Globus pallidus (tissue), 1 donor: ENCODE measurements around the gene C9orf78.

Experiments used
- DNase-seq: peaks from one replicate; pipeline ENCODE4 v3.0.0-alpha.2; 2015; ENCODE audit warnings: low spot score

C9orf78 gene

DNA sequence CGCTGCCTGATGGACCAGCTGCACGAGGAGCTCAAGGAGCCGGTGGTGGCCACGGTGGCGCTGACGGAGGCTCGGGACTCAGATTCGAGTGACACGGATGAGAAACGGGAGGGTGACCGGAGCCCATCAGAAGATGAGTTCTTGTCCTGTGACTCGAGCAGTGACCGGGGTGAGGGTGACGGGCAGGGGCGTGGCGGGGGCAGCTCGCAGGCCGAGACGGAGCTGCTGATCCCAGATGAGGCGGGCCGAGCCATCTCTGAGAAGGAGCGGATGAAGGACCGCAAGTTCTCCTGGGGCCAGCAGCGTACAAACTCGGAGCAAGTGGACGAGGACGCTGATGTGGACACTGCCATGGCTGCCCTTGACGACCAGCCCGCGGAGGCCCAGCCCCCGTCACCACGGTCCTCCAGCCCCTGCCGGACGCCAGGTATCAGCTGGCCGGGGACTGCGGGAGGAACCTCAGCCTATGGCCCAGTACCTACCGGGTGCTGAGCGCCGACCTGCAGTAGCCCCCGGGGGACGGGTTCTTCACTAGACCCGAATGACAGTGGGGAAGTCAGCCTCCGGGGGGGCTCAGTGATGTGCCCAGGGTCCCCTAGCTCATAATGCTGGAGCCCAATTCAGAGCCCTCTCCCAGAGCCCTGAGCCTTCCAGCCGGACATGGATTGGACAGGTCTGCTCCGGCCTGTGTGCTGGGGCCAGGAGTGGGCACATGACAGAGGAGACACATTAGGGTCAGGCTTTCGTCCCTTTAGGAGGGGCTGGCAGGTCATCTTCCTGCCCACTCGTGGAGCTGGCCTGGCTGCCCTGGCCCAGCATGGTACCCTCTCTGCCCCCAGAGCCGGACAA is 33.2 kb upstream of the C9orf78 start:
- DNase-seq: no peak

DNA sequence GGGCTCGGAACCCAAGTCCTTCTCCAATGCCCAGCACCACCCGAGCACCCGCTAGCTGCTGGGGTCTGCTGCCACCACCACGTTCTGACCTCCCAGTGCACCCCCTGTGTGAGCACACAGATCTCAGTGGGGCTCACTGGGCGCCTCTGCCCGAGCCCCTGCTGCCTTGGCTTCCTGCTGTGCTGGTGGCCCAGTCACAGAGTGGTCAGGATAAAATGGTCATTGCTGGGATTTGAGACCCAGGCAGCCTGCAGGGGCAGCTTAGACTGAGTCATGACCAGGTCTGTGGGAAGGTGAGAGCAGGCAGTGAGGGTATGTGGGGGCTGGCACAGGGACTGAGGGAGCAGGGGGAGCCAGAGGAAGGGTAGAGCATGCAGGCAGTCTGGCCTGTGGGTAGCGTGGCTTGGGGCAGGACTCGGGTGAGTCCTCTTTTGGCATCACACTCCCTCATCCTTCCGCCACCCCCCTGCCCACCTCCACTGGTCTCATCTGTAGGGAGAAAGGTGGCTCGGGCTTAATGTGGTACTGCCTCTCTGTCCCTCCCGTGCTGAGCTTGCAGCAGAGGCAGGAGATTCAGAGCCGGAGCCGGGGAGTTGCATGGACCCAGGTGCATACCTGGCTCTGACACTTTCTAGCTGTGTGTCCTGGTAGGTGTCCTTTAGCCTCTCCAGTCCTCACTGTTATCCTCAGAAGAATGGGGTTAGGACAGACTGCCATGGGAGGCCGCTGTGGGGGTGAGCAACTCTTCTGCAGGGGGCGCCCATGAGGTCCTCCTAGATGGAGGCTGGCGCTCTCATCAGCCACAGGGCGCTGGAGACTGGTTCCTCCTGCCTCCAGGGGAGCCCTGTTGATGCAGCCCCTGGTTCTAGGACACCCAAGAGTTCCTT is 32.3 kb upstream of the C9orf78 start:
- DNase-seq: no peak

DNA sequence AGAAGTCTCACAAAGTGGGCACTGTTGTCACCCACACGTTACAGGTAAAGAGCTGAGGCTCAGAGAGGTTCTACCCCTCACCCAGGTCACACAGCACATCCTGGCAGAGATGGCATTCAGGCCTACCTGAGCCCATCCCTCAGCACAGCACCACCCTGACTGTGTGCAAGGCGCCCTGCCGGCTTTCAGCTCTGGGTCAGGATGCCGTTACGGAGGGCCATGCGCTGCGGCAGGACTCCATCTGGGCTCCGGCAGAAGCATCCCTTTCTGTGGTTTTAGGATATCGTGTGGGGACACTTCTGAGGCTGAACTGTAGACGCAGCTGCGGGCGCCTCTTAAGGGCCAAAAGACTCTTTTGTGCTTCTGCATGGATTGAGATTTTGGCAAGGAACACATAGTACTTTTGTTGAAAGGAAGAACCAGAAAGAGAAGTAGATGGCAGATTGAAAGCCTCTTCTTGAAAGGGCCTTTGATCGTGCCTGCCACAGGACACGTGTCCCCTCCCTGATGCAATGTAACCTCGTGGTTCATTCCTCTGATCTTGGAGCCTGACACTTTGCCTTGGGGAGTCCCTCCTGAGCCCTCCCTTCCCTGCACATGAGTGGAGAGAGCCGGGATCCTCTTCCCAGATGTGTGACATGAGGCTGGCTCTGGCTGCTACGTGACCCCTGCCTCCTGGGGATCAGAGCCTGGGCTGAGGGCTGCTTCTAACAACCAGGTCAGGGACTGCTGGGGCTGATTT is 31.5 kb upstream of the C9orf78 start:
- peak; percentile 16 for DNase-seq

DNA sequence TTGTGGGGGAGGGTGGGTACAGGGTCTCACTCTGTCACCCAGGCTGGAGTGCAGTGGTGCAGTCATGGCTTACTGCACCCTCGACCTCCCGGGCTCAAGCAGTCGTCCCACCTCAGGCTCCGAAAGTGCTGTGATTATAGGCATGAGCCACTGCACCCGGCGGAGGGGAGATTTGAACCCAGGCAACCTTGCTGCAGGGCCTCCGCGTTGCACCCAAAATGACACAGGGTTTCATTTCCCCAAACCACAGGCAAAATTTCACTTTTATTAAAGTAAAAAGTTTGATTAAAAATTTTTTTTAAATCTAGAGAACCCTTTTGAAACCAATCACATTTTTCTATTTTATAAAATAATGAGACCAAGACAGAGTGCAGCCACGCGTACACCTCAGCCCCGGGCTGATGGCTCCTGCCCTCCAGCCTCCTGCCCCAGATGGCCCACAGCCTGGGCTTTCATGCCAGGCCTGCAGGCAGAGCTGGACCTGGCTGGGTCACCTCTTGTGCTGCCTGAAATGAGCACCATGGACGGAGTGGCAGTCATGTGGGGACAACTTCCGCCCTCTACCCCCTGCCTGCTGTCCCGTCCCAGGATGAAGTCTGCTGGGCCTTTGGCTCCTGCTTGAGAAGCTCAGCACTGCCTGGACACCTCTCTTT is 30.7 kb upstream of the C9orf78 start:
- DNase-seq: no peak

DNA sequence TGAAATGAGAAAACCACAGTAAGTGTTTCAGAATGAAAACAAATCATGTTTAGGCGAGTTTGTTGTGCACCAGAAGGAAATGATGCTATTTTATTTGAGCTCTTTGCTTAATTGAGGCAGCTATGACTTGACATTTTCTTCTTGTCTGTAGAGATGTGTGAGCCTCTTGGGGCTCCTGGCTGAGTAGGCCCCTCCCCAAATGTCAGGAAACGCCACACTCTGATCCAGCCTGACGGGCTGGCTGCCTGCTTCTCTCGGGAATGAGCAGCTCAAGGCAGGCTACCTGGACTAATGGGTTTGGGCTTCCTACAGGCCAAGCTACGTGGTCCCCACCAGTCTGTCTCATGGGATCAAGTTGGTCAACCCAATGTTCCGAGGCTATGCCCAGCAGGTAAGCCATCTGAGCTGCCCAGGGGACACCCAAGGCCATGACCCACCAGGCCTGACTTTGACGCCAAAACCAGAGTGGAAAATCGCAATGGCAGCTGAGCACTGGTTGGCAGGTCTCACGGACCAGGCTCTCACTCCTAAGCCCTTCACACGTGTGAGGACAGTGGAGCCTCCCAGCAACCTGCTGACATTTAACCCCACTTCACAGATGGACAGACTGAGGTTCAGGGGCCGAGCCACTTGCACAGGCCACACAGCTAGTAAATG is 30.0 kb upstream of the C9orf78 start:
- DNase-seq: no peak

DNA sequence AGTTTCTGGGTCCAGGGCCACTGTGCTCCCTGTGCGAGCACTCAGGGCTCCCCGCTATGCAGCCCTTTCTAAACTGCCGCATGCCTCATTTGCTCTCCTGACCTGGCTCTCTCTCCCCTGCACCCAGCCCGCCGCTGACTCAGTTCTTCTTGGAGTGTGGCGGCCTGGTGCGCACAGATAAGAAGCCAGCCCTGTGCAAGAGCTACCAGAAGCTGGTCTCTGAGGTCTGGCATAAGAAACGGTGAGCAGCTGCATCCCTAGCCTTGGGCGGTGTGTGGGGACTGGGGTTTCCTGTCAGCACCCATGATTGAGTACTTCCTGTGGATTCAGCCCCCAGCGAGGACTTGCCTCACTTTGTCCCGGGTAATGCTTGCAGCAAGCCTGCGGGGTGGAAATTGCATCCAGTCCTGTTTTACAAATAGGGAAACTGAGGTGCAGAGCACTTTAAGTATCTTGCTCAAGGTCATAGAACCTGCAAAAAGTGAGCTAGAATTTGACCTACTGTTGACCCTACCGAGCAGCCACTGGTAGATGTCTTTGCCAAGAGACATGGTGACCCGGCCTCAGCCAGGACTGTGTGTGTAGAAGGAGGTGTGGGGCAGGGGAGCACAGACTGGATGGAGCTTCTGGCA is 28.1 kb upstream of the C9orf78 start:
- no peak for DNase-seq

DNA sequence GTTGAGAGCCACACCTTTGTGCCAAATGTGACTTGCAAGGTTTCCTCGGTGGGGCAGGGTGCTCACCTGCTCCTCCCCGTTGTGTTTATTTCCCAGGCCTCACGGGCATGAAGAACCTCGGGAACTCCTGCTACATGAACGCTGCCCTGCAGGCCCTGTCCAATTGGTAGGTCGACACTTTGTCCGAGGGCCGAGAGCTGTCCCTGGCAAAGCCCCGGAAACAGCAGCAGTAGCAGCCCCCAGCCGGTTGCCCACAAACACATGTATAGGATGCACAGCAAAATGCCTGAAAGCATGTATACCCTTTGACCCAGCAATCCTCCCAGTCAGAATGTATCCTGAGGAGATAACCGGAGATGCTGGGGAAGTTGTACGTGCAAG is 26.4 kb upstream of the C9orf78 start:
- DNase-seq: no peak

DNA sequence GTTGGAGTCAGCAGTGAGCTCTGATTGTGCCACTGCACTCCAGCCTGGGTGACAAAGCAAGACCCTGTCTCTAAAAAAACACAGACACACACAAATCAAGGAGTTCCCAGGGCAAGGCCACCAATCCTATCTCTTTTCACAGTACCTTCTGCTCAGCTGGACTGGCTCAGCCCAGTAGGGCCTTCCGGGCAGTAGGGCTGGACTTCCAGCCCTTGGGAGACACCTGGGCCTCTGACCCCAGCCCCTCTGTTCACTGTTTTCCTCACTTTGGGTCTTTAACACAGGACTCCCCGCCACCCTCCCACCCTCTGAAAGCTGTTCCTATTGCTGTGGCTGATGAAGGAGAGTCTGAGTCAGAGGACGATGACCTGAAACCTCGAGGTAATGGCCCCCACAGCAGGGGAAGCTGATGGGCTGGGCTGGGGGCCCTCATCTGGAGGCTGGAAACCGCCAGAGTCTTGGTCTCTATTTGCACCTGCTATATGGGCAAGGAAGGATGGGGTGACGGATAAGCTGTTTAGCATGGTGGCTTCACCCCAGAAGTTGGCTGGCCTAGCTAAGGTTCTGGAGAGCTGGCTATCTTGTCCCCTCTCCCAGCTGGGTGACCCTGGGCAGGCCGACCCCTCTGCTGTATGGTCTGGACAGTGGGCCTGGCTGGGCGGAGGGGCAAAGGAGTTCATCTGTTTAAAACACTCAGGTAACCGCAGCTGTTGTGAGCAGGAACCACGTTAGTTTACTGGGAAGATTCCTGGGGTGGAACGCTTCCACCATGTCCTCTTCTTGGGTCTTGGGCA is 25.8 kb upstream of the C9orf78 start:
- no peak for DNase-seq

DNA sequence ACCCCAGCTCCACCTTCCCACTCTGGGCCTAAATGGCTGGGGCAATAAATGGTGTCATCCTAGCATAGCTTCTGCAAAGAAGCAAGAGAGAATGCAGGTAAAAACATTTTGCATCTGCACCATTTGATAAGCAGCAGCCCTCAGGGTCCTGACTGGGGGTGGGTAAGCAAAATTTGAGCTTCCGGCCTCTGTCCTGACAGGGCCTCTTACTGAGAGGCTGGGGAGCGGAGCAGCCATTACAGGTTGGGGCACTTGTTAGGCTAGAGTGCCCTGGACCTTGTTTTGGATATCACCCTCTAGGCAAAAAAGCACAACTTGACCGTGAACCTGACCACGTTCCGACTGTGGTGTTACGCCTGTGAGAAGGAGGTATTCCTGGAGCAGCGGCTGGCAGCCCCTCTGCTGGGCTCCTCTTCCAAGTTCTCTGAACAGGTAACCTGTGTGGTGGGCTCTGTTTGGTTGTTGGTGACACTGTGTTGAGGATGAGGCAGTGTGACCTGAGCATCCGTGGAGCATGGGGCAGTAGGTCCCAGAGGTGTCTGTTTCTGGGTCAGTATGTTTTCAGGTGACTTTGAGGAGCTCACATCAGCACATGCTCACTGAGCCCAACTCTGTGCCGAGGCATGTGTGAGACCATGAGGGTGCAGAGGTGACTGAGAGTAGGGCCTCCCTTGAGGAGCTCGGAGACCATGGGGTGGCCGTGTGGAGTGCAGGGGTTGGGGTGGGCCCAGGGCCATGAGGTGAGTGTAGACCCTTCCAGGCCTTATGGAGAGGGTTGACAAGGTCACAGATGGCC is 23.3 kb upstream of the C9orf78 start:
- no peak for DNase-seq

DNA sequence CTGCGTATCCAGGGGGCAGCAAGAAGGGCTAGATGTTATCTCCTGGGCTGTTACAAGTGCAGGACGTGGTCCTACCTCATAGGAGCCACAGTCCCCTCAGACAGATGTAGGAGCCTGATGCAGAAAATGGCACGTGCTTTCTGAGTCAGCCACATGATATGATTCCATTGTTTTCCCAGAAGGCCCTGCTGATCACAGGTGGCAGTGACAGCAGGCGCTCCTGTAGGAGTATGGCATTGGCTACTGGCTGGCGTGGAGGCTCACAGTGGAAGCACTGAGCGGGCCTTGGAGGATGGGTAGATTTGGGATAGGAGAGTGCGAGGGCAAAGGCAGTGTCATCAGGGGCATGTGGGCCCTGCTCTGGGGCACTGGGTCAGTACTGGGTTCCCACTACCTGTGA is 22.1 kb upstream of the C9orf78 start:
- no peak for DNase-seq

DNA sequence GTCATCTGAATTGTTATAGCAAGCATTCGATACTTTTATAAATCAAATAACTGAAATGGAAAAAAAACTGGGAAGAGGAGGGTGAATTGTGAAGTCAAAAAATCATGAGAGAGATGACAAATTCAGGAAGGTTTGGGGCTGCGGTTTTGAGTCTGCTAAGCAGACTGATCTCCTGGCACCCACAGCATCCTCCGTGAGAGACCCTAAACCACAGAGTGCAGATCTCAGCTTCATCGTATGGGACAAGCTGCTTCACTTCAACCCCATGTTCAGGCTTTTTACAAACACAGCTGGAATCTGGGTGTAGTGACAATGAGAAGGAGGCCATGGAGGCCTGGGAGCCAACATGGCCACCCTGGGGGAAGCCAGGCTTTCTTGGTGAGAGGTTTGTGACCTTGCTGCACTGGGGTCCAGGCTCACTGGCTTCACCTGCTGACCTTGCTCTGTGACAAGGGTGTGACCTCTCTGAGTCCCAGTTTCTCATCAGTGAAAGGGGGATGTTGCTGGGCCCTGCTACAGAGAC is 19.6 kb upstream of the C9orf78 start:
- no peak for DNase-seq

DNA sequence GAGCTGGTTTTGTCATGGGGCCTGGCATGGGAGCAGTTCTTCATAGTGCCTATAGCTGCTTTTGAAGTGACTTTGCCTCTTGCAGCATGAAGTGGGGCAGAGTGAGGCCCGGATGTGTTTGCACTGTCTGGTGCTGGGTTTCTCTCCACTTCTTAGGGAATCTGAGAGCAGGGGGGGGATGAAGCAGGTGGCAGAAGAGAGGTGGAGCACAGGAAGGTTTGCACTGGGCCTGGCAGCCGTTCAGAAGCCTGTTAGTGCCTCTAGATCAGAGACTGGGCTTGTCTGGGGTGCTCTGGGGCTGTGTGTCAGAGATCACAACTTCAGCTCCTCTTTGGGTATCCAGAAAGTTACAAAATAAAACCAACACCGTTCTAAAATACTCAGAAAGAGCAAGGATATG is 18.5 kb upstream of the C9orf78 start:
- no peak for DNase-seq

DNA sequence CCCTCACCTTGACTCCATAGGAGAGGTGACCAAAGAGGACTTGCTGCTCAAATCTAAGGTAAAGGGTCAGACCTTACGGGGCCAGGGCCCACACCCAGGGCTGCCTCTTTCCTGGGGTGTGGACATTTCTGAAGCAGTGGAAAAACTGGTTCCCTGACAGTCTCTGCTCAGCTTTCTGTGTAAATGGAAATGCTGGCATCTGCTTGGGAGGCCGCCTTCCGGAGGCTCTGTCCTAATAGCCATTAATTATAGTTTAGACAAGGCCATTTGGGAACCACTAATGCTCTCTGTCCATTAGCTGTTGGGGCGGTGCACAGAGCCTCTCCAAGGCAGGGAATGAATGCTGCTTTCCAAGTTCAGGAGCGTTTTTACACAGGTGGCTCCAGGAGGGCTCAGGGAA is 17.5 kb upstream of the C9orf78 start:
- no peak for DNase-seq

DNA sequence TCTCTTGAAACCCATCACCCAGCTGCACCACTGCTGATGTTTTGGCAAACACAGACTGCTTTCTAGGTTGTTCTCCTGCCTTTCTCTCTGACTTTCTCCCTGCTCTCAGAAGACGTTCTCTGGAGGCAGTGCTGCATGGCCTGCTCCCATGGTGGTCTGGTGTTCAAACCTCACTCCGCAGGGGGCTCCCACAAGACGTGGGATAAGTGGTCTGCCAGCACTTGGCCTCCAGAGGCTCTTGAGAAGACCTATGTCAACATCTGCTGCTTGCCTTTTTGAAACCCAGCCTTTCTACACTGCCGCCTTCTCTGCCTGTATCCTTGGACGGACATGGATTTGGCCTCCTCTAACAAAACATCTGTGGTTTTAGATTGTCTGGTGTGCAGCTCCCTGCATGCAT is 16.7 kb upstream of the C9orf78 start:
- no peak for DNase-seq

DNA sequence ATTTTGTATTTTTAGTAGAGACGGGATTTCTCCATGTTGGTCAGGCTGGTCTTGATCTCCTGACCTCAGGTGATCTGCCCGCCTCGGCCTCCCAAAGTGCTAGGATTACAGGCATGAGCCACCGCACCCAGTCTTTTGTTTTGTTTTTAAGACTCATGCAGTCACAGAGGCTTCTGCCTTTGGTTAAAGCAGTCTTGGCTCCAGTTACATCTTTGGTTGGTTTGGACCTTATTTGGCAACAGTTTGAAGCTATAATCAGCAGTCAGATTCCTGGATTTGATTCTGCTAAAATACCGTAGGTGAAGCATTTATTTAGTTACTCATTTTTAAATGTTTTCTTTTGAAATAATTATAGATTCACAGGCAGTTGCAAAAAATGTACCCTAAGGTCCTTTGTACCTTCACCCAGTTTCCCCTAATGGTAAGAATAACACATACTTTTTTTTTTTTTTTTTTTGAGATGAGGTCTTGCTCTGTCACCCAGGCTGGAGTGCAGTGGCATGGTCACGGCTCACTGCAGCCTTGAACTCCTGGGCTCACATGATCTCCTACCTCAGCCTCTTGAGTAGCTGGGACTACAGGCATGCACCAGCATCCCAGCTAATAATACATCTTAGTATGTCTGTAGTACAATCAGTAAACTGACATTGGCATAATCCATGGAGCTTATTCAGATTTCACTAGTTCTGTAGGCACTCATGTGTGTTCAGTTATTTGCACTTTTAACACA is 15.9 kb upstream of the C9orf78 start:
- no peak for DNase-seq

DNA sequence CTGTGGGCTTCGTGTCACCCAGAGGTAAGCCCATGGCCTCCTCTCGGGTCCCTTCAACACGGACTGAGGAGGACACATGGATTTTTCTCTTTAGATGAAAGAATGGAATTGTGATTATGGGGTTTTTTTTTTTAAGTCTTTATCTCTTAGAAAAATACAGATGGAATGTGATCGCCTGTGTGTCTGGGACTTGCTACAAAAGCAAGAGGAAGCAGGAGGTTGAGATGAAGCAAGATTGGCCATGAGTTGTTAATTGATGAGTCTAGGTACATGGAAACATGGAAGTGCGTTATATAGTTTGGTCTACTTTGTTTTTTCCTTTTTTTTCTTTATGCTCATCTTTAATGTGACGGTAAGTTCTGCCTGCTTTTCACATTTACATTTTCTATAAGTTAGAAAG is 14.8 kb upstream of the C9orf78 start:
- DNase-seq: no peak

DNA sequence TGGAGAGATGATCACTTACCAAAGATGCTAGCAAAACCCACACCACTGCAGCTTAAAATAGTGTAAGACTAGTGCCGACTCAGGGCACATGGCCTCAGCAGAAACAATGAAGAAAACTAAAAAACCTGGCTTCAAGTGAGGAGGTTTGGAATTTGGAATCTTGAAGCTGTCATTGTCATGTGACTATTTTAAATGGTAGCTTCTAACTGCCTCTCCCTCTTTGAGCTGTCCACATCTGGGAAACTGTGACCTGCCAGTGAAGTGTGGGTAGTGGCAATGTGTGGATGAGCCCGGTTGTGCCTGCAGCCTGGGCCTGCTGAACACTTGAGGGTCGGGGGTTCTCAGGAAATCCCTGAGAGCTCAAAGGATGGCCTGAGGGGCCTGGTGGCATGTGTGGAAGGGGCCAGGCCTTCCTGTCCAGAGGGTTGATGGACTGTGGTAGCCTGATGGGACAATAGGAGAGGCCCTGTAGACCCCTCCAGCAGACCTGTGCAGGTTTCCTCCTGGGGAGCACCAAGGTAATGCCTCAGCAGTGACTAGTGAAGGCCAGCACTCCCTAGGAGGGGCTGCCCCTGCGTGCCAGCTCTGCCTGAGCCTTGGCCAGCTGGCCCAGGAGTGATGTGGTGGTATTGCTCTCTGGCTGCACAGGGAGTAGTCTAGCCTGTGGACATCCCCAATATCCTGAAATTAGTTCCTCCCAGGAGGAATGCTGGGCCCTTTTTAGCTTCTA is 13.8 kb upstream of the C9orf78 start:
- no peak for DNase-seq

DNA sequence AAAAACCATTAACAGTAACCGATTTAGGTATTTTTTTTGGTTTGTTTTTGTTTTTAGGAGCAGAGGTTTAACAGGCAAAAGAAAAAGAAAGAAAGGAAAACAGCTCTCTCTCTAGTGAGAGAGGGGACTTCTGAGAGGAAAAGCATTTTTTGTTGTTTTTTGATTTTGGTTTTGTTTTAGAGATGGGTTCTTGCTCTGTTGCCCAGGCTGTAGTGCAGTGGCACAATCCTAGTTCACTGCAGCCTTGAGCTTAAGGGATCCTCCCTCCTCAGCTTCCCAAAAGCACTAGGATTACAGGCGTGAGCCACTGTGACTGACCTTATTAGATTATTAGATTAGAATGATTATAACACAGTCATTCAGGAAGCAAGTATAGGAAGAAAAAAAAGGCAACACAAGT is 10.3 kb upstream of the C9orf78 start:
- no peak for DNase-seq
